Neuron (in vitro differentiated cells): ENCODE data around the gene ZBTB17.
"Not testable (repeated sequence)": the region's sequence is repeated elsewhere in the genome, so short reads cannot be mapped to it uniquely, and the experiment has no call there.

ENCODE experiments used
- H2AFZ ChIP-seq: one replicate; pipeline ENCODE4 v1.6.1; 2013; ENCODE audit warnings: low read depth, mild to moderate bottlenecking, inconsistent platforms, low read length, moderate library complexity
- H3K27me3 ChIP-seq: one replicate; pipeline ENCODE4 v1.6.1; 2013; ENCODE audit warnings: low read length; ENCODE audit not compliant: insufficient read depth
- H3K36me3 ChIP-seq: one replicate; pipeline ENCODE4 v1.6.1; 2013; ENCODE audit warnings: low read length; ENCODE audit not compliant: insufficient read depth
- H3K4me1 ChIP-seq: one replicate; pipeline ENCODE4 v1.6.1; 2013; ENCODE audit warnings: low read length; ENCODE audit not compliant: insufficient read depth
- H3K4me3 ChIP-seq: 2 replicates; pipeline ENCODE4 v1.5.1; 2013; ENCODE audit warnings: mild to moderate bottlenecking, low read length, moderate library complexity
- H3K9me3 ChIP-seq: one replicate; pipeline ENCODE4 v1.6.1; 2013; ENCODE audit warnings: low read length

The ZBTB17 gene

GRCh38 chr1:16006552-16007485 is 30.9 kb upstream of the ZBTB17 start:
- H3K4me3 ChIP-seq = no peak overlapping the region
- H3K4me1 ChIP-seq = no peaks in the 10 kb centered on the region
- no peaks in the 10 kb centered on the region for H3K9me3 ChIP-seq
- no peak overlapping the region for H2AFZ ChIP-seq
- H3K27me3 ChIP-seq = no peaks in the 10 kb centered on the region
- no peaks in the 10 kb centered on the region for H3K36me3 ChIP-seq

GRCh38 chr1:16006010-16006409 is 30.1 kb upstream of the ZBTB17 start:
- Histone ChIP-seq H3K4me1 (no peaks in the 10 kb centered on the region), H3K36me3 (no peaks in the 10 kb centered on the region), H2AFZ (no peak overlapping the region), H3K4me3 (no peak overlapping the region), H3K27me3 (no peaks in the 10 kb centered on the region), H3K9me3 (no peaks in the 10 kb centered on the region)

- Histone ChIP-seq H3K36me3 (no peaks in the 10 kb centered on the region), H2AFZ (no peak overlapping the region), H3K27me3 (no peaks in the 10 kb centered on the region), H3K4me1 (no peaks in the 10 kb centered on the region), H3K4me3 (no peak overlapping the region), H3K9me3 (no peaks in the 10 kb centered on the region)
These were observed 29.7 kb upstream of the ZBTB17 start for GRCh38 chr1:16005597-16005996.

GRCh38 chr1:16001274-16001673 is 25.4 kb upstream of the ZBTB17 start:
- not testable (repeated sequence) for H3K4me1 ChIP-seq, H3K4me3 ChIP-seq, H3K27me3 ChIP-seq, H3K36me3 ChIP-seq, H3K9me3 ChIP-seq, H2AFZ ChIP-seq

- H3K4me3 ChIP-seq = no peak overlapping the region
- H3K9me3 ChIP-seq = no peaks in the 10 kb centered on the region
- no peaks in the 10 kb centered on the region for H3K36me3 ChIP-seq
- no peaks in the 10 kb centered on the region for H3K27me3 ChIP-seq
- no peak overlapping the region for H2AFZ ChIP-seq
- H3K4me1 ChIP-seq = no peaks in the 10 kb centered on the region
These were observed 23.0 kb upstream of the ZBTB17 start for GRCh38 chr1:15998929-15999328.

GRCh38 chr1:15997637-15998280 is 21.9 kb upstream of the ZBTB17 start:
- no peaks in the 10 kb centered on the region for H3K36me3 ChIP-seq

GRCh38 chr1:15997076-15997585 is 21.2 kb upstream of the ZBTB17 start:
- Histone ChIP-seq H3K36me3 (no peaks in the 10 kb centered on the region), H2AFZ (no peak overlapping the region), H3K27me3 (no peaks in the 10 kb centered on the region), H3K4me3 (no peak overlapping the region), H3K4me1 (no peaks in the 10 kb centered on the region), H3K9me3 (no peaks in the 10 kb centered on the region)

More at GRCh38 chr1:15997637-15998280, 21.9 kb upstream of the ZBTB17 start:
- Histone ChIP-seq H3K4me1 (no peaks in the 10 kb centered on the region), H3K27me3 (no peaks in the 10 kb centered on the region), H3K4me3 (no peak overlapping the region), H3K9me3 (no peaks in the 10 kb centered on the region), H2AFZ (no peak overlapping the region)

- Histone ChIP-seq H3K27me3 (no peaks in the 10 kb centered on the region), H3K36me3 (no peaks in the 10 kb centered on the region), H3K4me1 (no peaks in the 10 kb centered on the region), H2AFZ (no peak overlapping the region), H3K9me3 (no peaks in the 10 kb centered on the region), H3K4me3 (no peak overlapping the region)
These were observed 18.9 kb upstream of the ZBTB17 start for GRCh38 chr1:15994590-15995351.

GRCh38 chr1:15994081-15994480 is 18.2 kb upstream of the ZBTB17 start:
- no peaks in the 10 kb centered on the region for H3K36me3 ChIP-seq
- H3K4me3 ChIP-seq = no peak overlapping the region
- H3K4me1 ChIP-seq = no peaks in the 10 kb centered on the region
- H3K27me3 ChIP-seq = no peaks in the 10 kb centered on the region
- H2AFZ ChIP-seq = no peak overlapping the region
- H3K9me3 ChIP-seq = no peaks in the 10 kb centered on the region

GRCh38 chr1:15993666-15994065 is 17.8 kb upstream of the ZBTB17 start:
- no peaks in the 10 kb centered on the region for H3K36me3 ChIP-seq
- no peaks in the 10 kb centered on the region for H3K27me3 ChIP-seq
- no peak overlapping the region for H3K4me3 ChIP-seq
- H3K4me1 ChIP-seq = no peaks in the 10 kb centered on the region
- H3K9me3 ChIP-seq = no peaks in the 10 kb centered on the region
- H2AFZ ChIP-seq = no peak overlapping the region

GRCh38 chr1:15992582-15993500 is 16.9 kb upstream of the ZBTB17 start:
- Histone ChIP-seq H3K4me1 (no peaks in the 10 kb centered on the region), H3K4me3 (no peak overlapping the region), H3K27me3 (no peaks in the 10 kb centered on the region), H3K36me3 (no peaks in the 10 kb centered on the region), H3K9me3 (no peaks in the 10 kb centered on the region), H2AFZ (no peak overlapping the region)

- no peak overlapping the region for H2AFZ ChIP-seq
- H3K4me3 ChIP-seq = no peak overlapping the region
- no peaks in the 10 kb centered on the region for H3K4me1 ChIP-seq
- H3K9me3 ChIP-seq = no peaks in the 10 kb centered on the region
- H3K36me3 ChIP-seq = no peaks in the 10 kb centered on the region
- H3K27me3 ChIP-seq = no peaks in the 10 kb centered on the region
These were observed 16.3 kb upstream of the ZBTB17 start for GRCh38 chr1:15992187-15992553.
